HG03571 (cell line): ENCODE data around the gene GALNT2.

Experiments used
- ATAC-seq: cut with Tn5 transposase; IDR thresholded peaks from one replicate; pipeline ENCODE4 v1.9.1; 2021; ENCODE audit not compliant: unreplicated experiment

Gene GALNT2

DNA sequence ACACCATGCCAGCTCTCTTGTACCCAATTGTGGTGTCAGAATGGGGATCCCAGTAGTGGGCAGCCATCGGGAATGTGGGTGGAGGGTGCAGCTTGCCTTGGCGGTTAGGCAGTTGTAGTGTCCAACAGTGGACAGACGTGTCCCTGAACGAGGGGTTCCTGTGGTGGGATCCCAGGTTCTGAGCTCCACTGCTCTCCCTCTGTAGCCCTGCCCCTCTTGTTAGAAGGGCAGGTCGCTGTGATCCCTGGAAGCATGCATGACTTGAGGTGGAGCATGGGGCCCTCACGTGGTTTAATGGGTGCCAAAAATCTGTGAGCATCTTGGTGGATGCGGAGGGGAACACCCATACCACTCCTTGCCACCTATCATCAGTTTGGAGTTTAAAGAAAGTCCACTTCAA lies 4.3 kb downstream of the GALNT2 start:
- no peak for ATAC-seq

- ATAC-seq = no peak
Observed at GRCh38 chr1:230072296-230072695, 5.3 kb downstream of the GALNT2 start.

DNA sequence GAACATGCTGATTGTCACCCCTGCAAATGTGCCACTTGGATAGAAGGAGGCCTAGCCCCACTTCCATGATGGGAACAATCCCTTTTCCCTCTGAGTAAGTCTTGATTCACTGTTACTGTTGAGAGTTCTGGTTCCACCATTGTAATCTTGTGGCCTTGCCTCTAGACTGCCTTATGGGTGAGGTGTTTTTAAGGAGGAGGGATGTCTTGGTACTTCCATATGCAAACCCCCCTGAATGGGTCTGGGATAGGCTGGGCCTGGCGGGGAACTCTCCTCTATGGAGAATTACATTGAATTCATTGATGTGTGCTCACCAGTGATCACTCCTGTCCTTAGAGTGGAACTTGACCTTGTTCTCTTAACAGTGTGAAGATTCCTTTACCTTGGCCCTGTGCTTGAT lies 5.8 kb downstream of the GALNT2 start:
- ATAC-seq = no peak

GRCh38 chr1:230073371-230074035 lies 6.5 kb downstream of the GALNT2 start:
- no peak for ATAC-seq

GRCh38 chr1:230074270-230074669 lies 7.2 kb downstream of the GALNT2 start:
- ATAC-seq = no peak

DNA sequence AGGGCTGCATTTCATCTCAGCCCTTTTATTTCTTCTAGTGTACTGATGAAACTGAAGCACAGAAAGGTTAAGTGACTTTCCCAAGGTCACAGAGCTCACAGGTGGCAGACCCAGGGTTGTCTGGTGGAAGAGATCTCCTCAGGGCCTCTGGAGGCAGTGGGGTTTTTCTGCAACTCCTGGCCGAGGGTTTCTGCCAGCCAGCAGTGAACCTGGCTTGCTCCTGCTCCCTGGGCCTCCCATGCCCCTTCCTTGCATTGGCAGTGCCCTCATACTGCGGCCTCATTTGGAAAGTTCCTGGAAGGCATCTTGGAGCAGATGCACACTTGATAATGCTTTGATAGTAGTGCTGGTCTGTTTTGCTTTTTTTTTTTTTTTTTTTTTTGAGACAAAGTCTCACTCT lies 7.7 kb downstream of the GALNT2 start:
- ATAC-seq = no peak

DNA sequence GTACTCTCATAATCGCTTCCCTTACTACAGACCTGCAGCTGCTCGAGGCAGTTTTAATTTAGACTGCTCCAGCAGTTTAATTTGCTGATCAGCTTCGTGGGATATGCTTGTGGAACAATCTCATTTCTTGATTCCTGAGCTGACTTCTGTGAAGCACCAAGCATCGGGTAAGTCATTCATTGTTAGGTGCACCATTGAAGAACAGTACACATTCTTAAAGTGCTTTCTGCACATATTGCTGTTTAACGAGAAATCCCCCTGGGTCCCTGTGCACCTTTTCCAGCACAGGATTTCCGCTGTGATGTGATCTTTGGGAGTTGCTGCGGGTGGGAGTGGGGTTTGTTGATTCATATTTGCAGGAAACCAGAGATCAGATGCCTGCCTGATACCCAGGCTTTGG lies 9.1 kb downstream of the GALNT2 start:
- ATAC-seq = no peak

- no peak for ATAC-seq
Observed at GRCh38 chr1:230077011-230077410, 10.0 kb downstream of the GALNT2 start.

- ATAC-seq = no peak
Observed at GRCh38 chr1:230077436-230078213, 10.6 kb downstream of the GALNT2 start.

DNA sequence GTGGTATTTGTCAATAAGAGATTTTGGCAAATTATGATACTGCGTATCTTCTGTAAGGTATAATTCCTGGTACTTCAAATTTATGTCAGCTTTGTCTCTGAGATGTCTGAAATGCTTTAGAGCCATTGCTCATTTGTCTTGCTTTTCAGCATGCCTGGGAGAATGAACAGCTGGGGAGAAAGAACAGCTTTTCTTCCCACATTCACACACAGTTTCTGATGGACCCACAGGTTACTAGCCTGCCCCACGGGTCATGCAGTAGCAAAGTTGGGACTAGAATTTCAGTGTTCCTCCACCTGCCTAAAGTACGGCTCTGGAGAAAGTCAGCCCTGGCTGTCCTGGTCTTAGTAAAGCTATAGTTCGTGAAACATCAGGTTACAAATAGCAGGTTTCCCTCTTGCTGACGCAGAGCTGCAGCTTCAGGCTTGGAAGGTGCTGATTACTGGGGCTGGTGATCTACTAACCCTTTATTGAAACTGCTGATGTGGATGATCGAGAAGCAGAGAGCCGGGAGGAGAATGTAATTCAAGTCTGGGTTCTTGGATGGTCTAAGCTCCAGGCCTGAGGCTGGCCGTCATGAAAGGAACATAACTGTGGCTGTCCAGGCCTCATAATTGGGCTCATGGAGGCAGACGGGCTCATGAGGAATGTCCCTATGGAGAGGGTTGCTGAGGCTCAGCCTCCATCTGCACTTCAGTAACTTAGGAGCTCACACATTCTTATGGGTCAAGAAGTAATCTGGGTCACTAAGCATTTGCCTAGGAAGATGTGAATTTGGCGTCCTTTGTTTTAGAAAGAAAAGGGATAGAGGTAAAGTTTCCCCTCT lies 12.4 kb downstream of the GALNT2 start:
- ATAC-seq = no peak

- ATAC-seq = no peak
Observed at GRCh38 chr1:230080822-230081221, 13.8 kb downstream of the GALNT2 start.

GRCh38 chr1:230081751-230082150 lies 14.7 kb downstream of the GALNT2 start:
- ATAC-seq = no peak

DNA sequence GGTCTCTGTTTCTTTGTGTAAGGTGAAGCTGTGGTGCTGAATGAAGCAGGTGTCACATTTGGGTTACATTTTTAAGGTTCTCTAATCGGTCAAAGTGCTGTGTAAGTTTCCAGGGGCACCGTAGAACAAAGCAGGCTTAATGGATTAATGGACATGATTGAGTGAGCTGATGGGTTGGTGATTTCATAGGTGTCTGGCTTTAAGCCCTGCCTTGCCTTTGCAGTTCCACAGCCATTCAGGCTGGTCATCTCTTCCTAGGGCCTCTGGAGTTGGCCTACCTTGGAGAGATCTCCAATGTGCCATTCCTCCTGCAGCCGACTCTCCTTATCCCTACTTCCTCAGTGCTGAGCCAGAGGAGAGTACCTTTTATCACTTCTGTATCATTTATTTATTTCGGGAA lies 15.2 kb downstream of the GALNT2 start:
- no peak for ATAC-seq

- ATAC-seq = no peak
Observed at GRCh38 chr1:230083053-230083452, 16.0 kb downstream of the GALNT2 start.

DNA sequence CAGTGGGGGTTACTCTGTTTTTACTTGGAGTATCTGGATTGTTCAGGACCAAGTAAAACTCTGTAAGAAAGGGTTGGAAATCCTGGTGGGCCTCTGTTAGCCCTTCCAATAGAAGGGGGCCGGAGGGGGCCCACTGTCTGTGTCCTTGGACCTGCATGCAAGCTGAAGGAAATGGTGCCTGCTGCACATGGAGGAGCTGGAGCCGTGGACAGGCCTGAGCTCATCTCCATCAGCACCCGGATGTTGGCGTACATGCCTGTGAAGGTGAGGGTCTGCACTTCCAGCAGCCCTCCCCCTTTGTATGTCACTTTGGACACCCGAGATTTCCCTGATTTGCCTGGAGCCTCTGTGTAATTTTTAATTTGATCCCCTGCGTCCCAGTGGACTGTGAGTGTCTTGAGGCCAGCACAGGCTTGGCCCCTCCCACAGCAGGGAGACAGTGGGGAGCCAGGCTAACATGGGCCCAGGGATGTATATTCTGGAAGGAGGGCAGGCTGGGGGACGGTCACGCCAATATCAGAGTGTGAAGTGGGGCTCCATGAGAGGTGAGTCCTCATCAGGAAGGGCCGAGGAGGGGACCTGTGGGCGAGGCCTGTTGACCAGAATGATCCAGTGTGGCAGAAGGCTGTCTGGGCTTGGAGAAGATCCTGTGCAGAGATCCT lies 16.8 kb downstream of the GALNT2 start:
- ATAC-seq = no peak

DNA sequence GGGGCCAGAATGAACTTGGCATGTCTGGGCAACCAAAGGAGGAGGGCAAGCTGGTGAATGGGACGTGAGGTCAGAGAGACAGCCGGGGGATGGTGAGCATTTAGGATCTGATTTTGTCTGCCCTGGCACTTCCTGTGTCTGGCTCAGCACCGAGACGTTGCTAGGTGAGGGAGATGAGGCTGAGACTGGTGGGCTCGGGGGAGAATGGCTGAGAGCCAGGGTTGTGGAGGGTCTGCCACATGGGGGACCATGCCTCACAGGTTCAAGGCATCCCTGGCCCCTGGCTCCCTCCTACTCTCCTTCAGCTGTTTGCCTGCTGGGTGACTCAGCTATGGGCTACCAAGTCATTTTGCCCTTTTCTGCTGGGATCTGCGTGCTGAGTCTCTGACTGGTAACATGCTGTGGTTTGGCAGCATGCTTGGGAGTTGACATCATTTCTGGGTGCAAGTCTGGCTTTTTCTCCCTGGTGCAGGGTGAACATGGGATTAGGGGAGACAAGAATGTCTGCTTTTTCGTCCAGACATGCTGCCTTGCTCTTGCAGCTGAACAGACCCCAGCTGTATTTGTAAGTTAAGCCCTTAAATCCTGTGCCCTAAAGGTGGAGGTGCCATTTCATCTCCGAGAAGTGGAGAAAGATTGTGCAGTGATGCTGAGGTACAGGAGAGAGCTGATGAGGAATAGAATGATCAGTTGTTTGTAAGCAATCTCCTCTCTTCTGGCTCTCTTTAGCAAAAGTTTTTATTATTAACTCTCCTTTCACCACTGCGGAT lies 17.6 kb downstream of the GALNT2 start:
- ATAC-seq = no peak

- ATAC-seq = no peak
Observed at GRCh38 chr1:230085178-230085515, 18.1 kb downstream of the GALNT2 start.

- no peak for ATAC-seq
Observed at GRCh38 chr1:230086151-230086550, 19.1 kb downstream of the GALNT2 start.

- no peak for ATAC-seq
Observed at GRCh38 chr1:230087028-230087716, 20.1 kb downstream of the GALNT2 start.

- no peak for ATAC-seq
Observed at GRCh38 chr1:230087717-230088105, 20.7 kb downstream of the GALNT2 start.
